Psoas muscle (tissue), 8 donors: Measurements from ENCODE around the gene PCNX2. TPM values are rescaled to one million over a fixed set of nuclear protein-coding genes. Genes with fewer than 3 reads are reported as not detected.

Experiments used
- ATAC-seq, 4 donors: fragments of 200-7000 bp; cut with Tn5 transposase; one replicate each; pipeline ENCODE4 v1.9.1; 2020; ENCODE audit warnings: moderate library complexity in 3 of 4, mild to moderate bottlenecking in 2 of 4
- DNase-seq, 2 donors: peaks; one replicate each; pipeline ENCODE4 v3.0.0-alpha.2; 2020
- H3K27ac ChIP-seq: fragments of 200-600 bp; one replicate; pipeline ENCODE4 v1.8.0; 2022
- H3K27me3 ChIP-seq, 3 donors: fragments of 200-600 bp in 1 of 3; one replicate each; pipeline versions ENCODE4 v1.6.1 to v1.8.0; 2013 to 2022; ENCODE audit warnings: low read length in 2 of 3, mild to moderate bottlenecking in 2 of 3, moderate library complexity in 1 of 3; ENCODE audit not compliant: insufficient read depth in 3 of 3
- H3K36me3 ChIP-seq, 2 donors: fragments of 200-600 bp in 1 of 2; one replicate each; pipeline versions ENCODE4 v1.6.1 to v1.8.0; 2013 to 2022; ENCODE audit warnings: low read depth in 1 of 2, mild to moderate bottlenecking in 1 of 2, moderate library complexity in 1 of 2; ENCODE audit not compliant: insufficient read depth in 1 of 2
- H3K4me1 ChIP-seq: fragments of 200-600 bp; one replicate; pipeline ENCODE4 v1.8.0; 2022
- H3K4me3 ChIP-seq: fragments of 200-600 bp; one replicate; pipeline ENCODE4 v1.8.0; 2022; ENCODE audit warnings: mild to moderate bottlenecking
- H3K9me3 ChIP-seq: fragments of 200-600 bp; one replicate; pipeline ENCODE4 v1.8.0; 2022
- CTCF ChIP-seq: fragments of 200-600 bp; IDR thresholded peaks from one replicate; pipeline ENCODE4 v1.8.0; 2022; ENCODE audit warnings: antibody characterized with exemption
- WGBS, 3 donors: extraction: QIAGEN DNeasy Blood & Tissue Kit; methylation state at CpG; one replicate each; pipeline versions ENCODE4 v1.1.6 to v1.1.7; 2013; 5-methylcytosine and 5-hydroxymethylcytosine counted together
- intact Hi-C, 2 donors: fragments of 100-400 bp; cut with DNase I; formaldehyde crosslinking; loops; one replicate each; pipeline versions ENCODE4 v1.11.0 to v1.14.2; 2022
- polyA plus RNA-seq, 3 donors: library from polyadenylated mRNA; stranded (reverse); fragments of 200-250 nt; gene quantifications; one replicate each; pipeline ENCODE4 v1.2.3, GENCODE V29; 2013
- total RNA-seq, 4 donors: library from RNA; stranded (reverse); fragmentation: NEBNext Ultra II Directional in 2 of 4; extraction: Animal tissue kit (Norgen Biotek cat#: 25700) in 2 of 4; gene quantifications; one replicate each; pipeline versions ENCODE4 v1.2.1 to v1.2.4, GENCODE V29; 2021 to 2023
- donor health status: healthy with polysubstance abuse.
- donor health status: DM: no; HTN: no; CAD: no; lungs with moderate emphysema.
- donor health status: Bipolar disorder and iron deficiency.
- donor health status: healthy.
- donor health status: DM: yes; HTN: yes; CAD: no.
- donor health status: DM: no; HTN: no; CAD: no.
- donor health status: DM: no; HTN: no; CAD: no.
- donor health status: DM: yes; HTN: yes; CAD: no.

The PCNX2 gene
- total and polyA plus RNA-seq, 7 donors: 0.16 to 1.1 (median 0.54) TPM

- WGBS, 3 donors: 38 to 42% (median 42%) methylated on average over 5 of the region's 5 CpGs
- H3K27me3 ChIP-seq: no peaks in the 10 kb centered on the region
- no peak for ATAC-seq
Measured at GRCh38 chr1:233246965-233247364, 48.6 kb downstream of the PCNX2 start.

GRCh38 chr1:233245191-233245765 is 50.2 kb downstream of the PCNX2 start:
- Histone ChIP-seq H3K9me3 (no peaks in the 10 kb centered on the region), H3K36me3 (no peaks in the 10 kb centered on the region), H3K4me3 (no peak overlapping the region), H3K4me1 (no peaks in the 10 kb centered on the region), H3K27me3 (no peaks in the 10 kb centered on the region), H3K27ac (no peak overlapping the region)
- TF ChIP-seq CTCF: no peak
- ATAC-seq: no peak
- WGBS, 3 donors: 82 to 94% (median 92%) methylated on average over 8 of the region's 8 CpGs
- DNase-seq: no peak
- intact Hi-C loops: no loop called here

More at GRCh38 chr1:233246965-233247364, 48.6 kb downstream of the PCNX2 start:
- no peak overlapping the region for H3K27ac ChIP-seq
- H3K36me3 ChIP-seq: no peaks in the 10 kb centered on the region
- no peak for DNase-seq
- H3K4me1 ChIP-seq: no peaks in the 10 kb centered on the region
- no peak for TF ChIP-seq CTCF
- intact Hi-C loops: no loop called here
- no peaks in the 10 kb centered on the region for H3K9me3 ChIP-seq
- H3K4me3 ChIP-seq: no peak overlapping the region

- Histone ChIP-seq H3K36me3 (no peaks in the 10 kb centered on the region), H3K4me1 (no peaks in the 10 kb centered on the region), H3K27ac (no peak overlapping the region), H3K27me3 (no peaks in the 10 kb centered on the region), H3K4me3 (no peak overlapping the region), H3K9me3 (no peaks in the 10 kb centered on the region)
- TF ChIP-seq CTCF: no peak
- ATAC-seq (no peak), DNase-seq (no peak)
- WGBS, 3 donors: 87 to 90% (median 90%) methylated on average over 6 of the region's 6 CpGs
- intact Hi-C loops: loop anchor here (5.0 kb wide), 2 partner anchors 607 to 1377 kb away; no protein-coding TSS in a partner anchor
Measured at GRCh38 chr1:233244183-233244582, 51.3 kb downstream of the PCNX2 start.

- peak in 1 of 4 donors; percentile 15 for ATAC-seq
- TF ChIP-seq CTCF: no peak
- DNase-seq: no peak
- Histone ChIP-seq H3K4me3 (no peak overlapping the region), H3K27me3 (no peaks in the 10 kb centered on the region), H3K9me3 (no peaks in the 10 kb centered on the region), H3K27ac (no peak overlapping the region), H3K36me3 (no peaks in the 10 kb centered on the region), H3K4me1 (no peaks in the 10 kb centered on the region)
- intact Hi-C loops: loop anchor here (5.0 kb wide), 2 partner anchors 606 to 1376 kb away; no protein-coding TSS in a partner anchor
- 13 to 21% (median 18%) methylated on average over 4 of the region's 4 CpGs for WGBS, 3 donors
Measured at GRCh38 chr1:233242827-233243483, 52.6 kb downstream of the PCNX2 start.
